MM.1S (cell line): Measurements from ENCODE around the gene CATSPERZ.

Experiments used
- DNase-seq: peaks from one replicate; pipeline ENCODE4 v3.0.0-alpha.2; 2015
- H2AFZ ChIP-seq: fragments of 300-600 bp; sonication (generic); 2 replicates; pipeline ENCODE4 v1.6.0; 2016; ENCODE audit warnings: antibody characterized with exemption, low read length
- H3F3A ChIP-seq: fragments of 300-600 bp; sonication (generic); 2 replicates; pipeline ENCODE4 v1.6.1; 2016; ENCODE audit warnings: mild to moderate bottlenecking, antibody characterized with exemption, low read length, moderate library complexity, mixed read lengths; ENCODE audit not compliant: insufficient read depth
- H3K27ac ChIP-seq: fragments of 300-600 bp; sonication (generic); 2 replicates; pipeline ENCODE4 v1.5.1; 2016; ENCODE audit warnings: mild to moderate bottlenecking, low read length
- H3K27me3 ChIP-seq: fragments of 300-600 bp; sonication (generic); replicated peaks from 2 replicates; pipeline ENCODE4 v1.6.0; 2016; ENCODE audit warnings: low read length; ENCODE audit not compliant: insufficient read depth
- H3K36me3 ChIP-seq: fragments of 300-600 bp; sonication (generic); replicated peaks from 2 replicates; pipeline ENCODE4 v1.6.1; 2016; ENCODE audit warnings: mild to moderate bottlenecking, low read length, mixed read lengths; ENCODE audit not compliant: insufficient read depth
- H3K4me1 ChIP-seq: fragments of 300-600 bp; sonication (generic); 2 replicates; pipeline ENCODE4 v1.6.1; 2016; ENCODE audit warnings: low read length, mixed read lengths
- H3K4me2 ChIP-seq: fragments of 300-600 bp; sonication (generic); 2 replicates; pipeline ENCODE4 v1.6.0; 2016; ENCODE audit warnings: low read depth, low read length
- H3K4me3 ChIP-seq: fragments of 300-600 bp; sonication (generic); 2 replicates; pipeline ENCODE4 v1.5.1; 2016; ENCODE audit warnings: low read length, mixed read lengths
- H3K79me2 ChIP-seq: fragments of 300-600 bp; sonication (generic); 2 replicates; pipeline ENCODE4 v1.6.1; 2016; ENCODE audit warnings: mixed run types, low read length, mixed read lengths
- H3K9ac ChIP-seq: fragments of 300-600 bp; sonication (generic); 2 replicates; pipeline ENCODE4 v1.6.1; 2016; ENCODE audit warnings: low read length, mixed read lengths
- H3K9me2 ChIP-seq: fragments of 300-600 bp; sonication (generic); replicated peaks from 2 replicates; pipeline ENCODE4 v1.6.1; 2016; ENCODE audit warnings: mild to moderate bottlenecking, low read length, mixed read lengths; ENCODE audit not compliant: insufficient read depth
- H3K9me3 ChIP-seq: fragments of 300-600 bp; sonication (generic); replicated peaks from 2 replicates; pipeline ENCODE4 v1.6.1; 2016; ENCODE audit warnings: mild to moderate bottlenecking, low read length, mixed read lengths; ENCODE audit not compliant: insufficient read depth
- H4K20me1 ChIP-seq: fragments of 300-600 bp; sonication (generic); 2 replicates; pipeline ENCODE4 v1.6.1; 2016; ENCODE audit warnings: mild to moderate bottlenecking, low read length, moderate library complexity, mixed read lengths; ENCODE audit not compliant: insufficient read depth
- CTCF ChIP-seq: fragments of 300-600 bp; sonication (generic); IDR thresholded peaks from 2 replicates; pipeline ENCODE4 v1.5.1; 2016; ENCODE audit warnings: antibody characterized with exemption, low read length, mixed read lengths
- EZH2 ChIP-seq: fragments of 300-600 bp; sonication (generic); optimal IDR thresholded peaks from 2 replicates; pipeline ENCODE3; 2017; ENCODE audit warnings: low read depth, mild to moderate bottlenecking, antibody characterized with exemption, low read length, mixed read lengths
- EZH2phosphoT487 ChIP-seq: fragments of 300-600 bp; sonication (generic); IDR thresholded peaks from 2 replicates; pipeline ENCODE4 v1.6.1; 2018; ENCODE audit warnings: antibody characterized with exemption, low read length

CATSPERZ gene

GRCh38 chr11:64276653-64277431 lies 23.3 kb upstream of the CATSPERZ start:
- H3K9me2 ChIP-seq, result no peaks in the 10 kb centered on the region
- no peaks in the 10 kb centered on the region for H3K27me3 ChIP-seq
- H3K4me2 ChIP-seq, result no peak overlapping the region
- TF ChIP-seq EZH2phosphoT487 (no peak), CTCF (no peak), EZH2 (no peak)
- no peaks in the 10 kb centered on the region for H3K9me3 ChIP-seq
- H3K27ac ChIP-seq, result no peak overlapping the region
- peaks cover 17% of the 10 kb centered on the region for H3K79me2 ChIP-seq
- peaks cover 3% of the 10 kb centered on the region; the same call in 1 of the 2 replicates for H3K36me3 ChIP-seq
- peaks cover 7% of the 10 kb centered on the region for H3F3A ChIP-seq
- DNase-seq, result peak; percentile 0
- no peaks in the 10 kb centered on the region for H4K20me1 ChIP-seq
- H2AFZ ChIP-seq, result no peak overlapping the region
- H3K4me1 ChIP-seq, result 0 out of 2 replicates have a peak, but pooled peaks cover 1% of the 10 kb centered on the region
- no peak overlapping the region for H3K4me3 ChIP-seq
- H3K9ac ChIP-seq, result no peak overlapping the region

GRCh38 chr11:64278576-64279190 lies 21.5 kb upstream of the CATSPERZ start:
- H3K79me2 ChIP-seq, result peaks cover 28% of the 10 kb centered on the region
- no peaks in the 10 kb centered on the region for H3K27me3 ChIP-seq
- no peak overlapping the region for H3K9ac ChIP-seq
- H3K9me3 ChIP-seq, result no peaks in the 10 kb centered on the region
- no peak overlapping the region for H2AFZ ChIP-seq
- H3K4me3 ChIP-seq, result no peak overlapping the region
- H3F3A ChIP-seq, result peaks cover 2% of the 10 kb centered on the region; the same call in 1 of the 2 replicates
- no peak overlapping the region for H3K4me2 ChIP-seq
- H3K4me1 ChIP-seq, result peaks cover 7% of the 10 kb centered on the region
- H3K27ac ChIP-seq, result no peak overlapping the region
- TF ChIP-seq EZH2phosphoT487 (no peak), CTCF (no peak), EZH2 (no peak)
- peaks cover 3% of the 10 kb centered on the region; the same call in 1 of the 2 replicates for H3K36me3 ChIP-seq
- no peaks in the 10 kb centered on the region for H3K9me2 ChIP-seq
- DNase-seq, result no peak
- H4K20me1 ChIP-seq, result no peaks in the 10 kb centered on the region

- H3K9me3 ChIP-seq, result no peaks in the 10 kb centered on the region
Observed at GRCh38 chr11:64281957-64282770, 18.0 kb upstream of the CATSPERZ start.

More at GRCh38 chr11:64281957-64282770, 18.0 kb upstream of the CATSPERZ start:
- Histone ChIP-seq H3K27me3 (no peaks in the 10 kb centered on the region), H3K4me1 (peaks cover 10% of the 10 kb centered on the region), H2AFZ (no peak overlapping the region), H3K4me2 (no peak overlapping the region), H3K9ac (no peak overlapping the region), H3F3A (peaks cover 7% of the 10 kb centered on the region), H3K4me3 (no peak overlapping the region), H3K36me3 (no peaks in the 10 kb centered on the region), H4K20me1 (no peaks in the 10 kb centered on the region), H3K27ac (no peak overlapping the region), H3K79me2 (peaks cover 33% of the 10 kb centered on the region), H3K9me2 (no peaks in the 10 kb centered on the region)
- DNase-seq, result no peak
- TF ChIP-seq EZH2, result no peak
- no peak for TF ChIP-seq EZH2phosphoT487
- no peak for TF ChIP-seq CTCF
